ENCODE results near the gene ATP9A. TPM values are rescaled to one million over a fixed set of nuclear protein-coding genes. Genes with fewer than 3 reads are reported as not detected.

The ATP9A gene
- total and polyA plus RNA-seq, 2 donors (not counting 3 experiments of a cell fraction or from before 2014, with no cell fraction given), result 20.9 to 41.5 TPM

DNA sequence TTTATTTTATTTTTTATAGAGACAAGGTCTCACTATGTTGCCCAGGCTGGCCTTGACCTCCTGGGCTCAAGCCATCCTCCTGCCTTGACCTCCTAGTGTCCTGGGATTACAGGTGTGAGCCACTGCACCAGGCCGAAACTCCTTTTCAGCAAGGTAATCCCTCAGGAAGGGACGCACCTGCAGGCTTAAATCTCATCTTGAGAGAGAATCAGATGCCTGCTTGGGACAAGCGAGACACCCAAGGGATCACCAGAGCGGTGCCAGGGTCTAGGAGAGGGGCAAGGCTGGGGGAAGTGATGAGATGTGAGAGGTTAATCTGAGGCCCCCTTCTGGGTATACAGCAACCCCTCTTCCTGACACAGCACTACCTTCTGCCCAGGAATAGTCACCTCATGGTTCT is 4.0 kb upstream of the ATP9A start:
- dilution Hi-C loops (cut with MboI; ENCODE audit: extremely low pct_ligation_motif_present, low sequenced_read_pairs) (no loop called here), intact Hi-C loops (cut with micrococcal nuclease) (no loop called here)
- no peak overlapping the region for H3K9ac ChIP-seq (replicated peaks; ENCODE audit: extremely low read depth, insufficient read depth, low read length)
- no peaks in the 10 kb centered on the region for H3K27me3 ChIP-seq (ENCODE audit: control insufficient read depth in 2 of 2, insufficient read depth in 2 of 2, low read length in 2 of 2)
- H3K27ac ChIP-seq (ENCODE audit: insufficient read depth, low read depth, low read length), result no peak overlapping the region
- no peak for TF ChIP-seq MYC (IDR thresholded peaks at IDR 0.05; ENCODE audit: low read depth, low read length)
- TF ChIP-seq, protein P1, sequence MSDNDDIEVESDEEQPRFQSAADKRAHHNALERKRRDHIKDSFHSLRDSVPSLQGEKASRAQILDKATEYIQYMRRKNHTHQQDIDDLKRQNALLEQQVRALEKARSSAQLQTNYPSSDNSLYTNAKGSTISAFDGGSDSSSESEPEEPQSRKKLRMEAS (IDR thresholded peaks at IDR 0.05; ENCODE audit: insufficient read depth, insufficient read length), result no peak
- no peak for TF ChIP-seq JUN (IDR thresholded peaks at IDR 0.05; ENCODE audit: borderline replicate concordance, insufficient read depth, insufficient read length, low read depth)
- no peak for TF ChIP-seq POLR2AphosphoS5 (IDR thresholded peaks at IDR 0.05; ENCODE audit: insufficient read depth, low read depth, low read length)
- no peak for TF ChIP-seq EZH2 (IDR thresholded peaks at IDR 0.05; ENCODE audit: borderline replicate concordance, low read depth, low read length, severe bottlenecking)
- TF ChIP-seq POLR2A (IDR thresholded peaks at IDR 0.05; ENCODE audit: low read depth, low read length), result no peak
- no peak for TF ChIP-seq GATA2 (IDR thresholded peaks at IDR 0.05; ENCODE audit: insufficient read depth, insufficient read length, low read depth, low read length)
- TF ChIP-seq, protein P2, sequence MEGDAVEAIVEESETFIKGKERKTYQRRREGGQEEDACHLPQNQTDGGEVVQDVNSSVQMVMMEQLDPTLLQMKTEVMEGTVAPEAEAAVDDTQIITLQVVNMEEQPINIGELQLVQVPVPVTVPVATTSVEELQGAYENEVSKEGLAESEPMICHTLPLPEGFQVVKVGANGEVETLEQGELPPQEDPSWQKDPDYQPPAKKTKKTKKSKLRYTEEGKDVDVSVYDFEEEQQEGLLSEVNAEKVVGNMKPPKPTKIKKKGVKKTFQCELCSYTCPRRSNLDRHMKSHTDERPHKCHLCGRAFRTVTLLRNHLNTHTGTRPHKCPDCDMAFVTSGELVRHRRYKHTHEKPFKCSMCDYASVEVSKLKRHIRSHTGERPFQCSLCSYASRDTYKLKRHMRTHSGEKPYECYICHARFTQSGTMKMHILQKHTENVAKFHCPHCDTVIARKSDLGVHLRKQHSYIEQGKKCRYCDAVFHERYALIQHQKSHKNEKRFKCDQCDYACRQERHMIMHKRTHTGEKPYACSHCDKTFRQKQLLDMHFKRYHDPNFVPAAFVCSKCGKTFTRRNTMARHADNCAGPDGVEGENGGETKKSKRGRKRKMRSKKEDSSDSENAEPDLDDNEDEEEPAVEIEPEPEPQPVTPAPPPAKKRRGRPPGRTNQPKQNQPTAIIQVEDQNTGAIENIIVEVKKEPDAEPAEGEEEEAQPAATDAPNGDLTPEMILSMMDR (IDR thresholded peaks at IDR 0.05; ENCODE audit: extremely low read depth in 1 of 2, insufficient read depth in 1 of 2, low read depth in 1 of 2, low read length in 2 of 2), result no peak
- TF ChIP-seq FOS (IDR thresholded peaks at IDR 0.05; ENCODE audit: borderline replicate concordance, insufficient read depth, low read length), result no peak
- H2AFZ ChIP-seq (ENCODE audit: low read depth, low read length), result no peak overlapping the region
- no peaks in the 10 kb centered on the region for H3K4me1 ChIP-seq (ENCODE audit: control insufficient read depth, extremely low read depth, insufficient read depth, low read length)
- DNase-seq (ENCODE audit: low read depth, low spot score) (no peak), FAIRE-seq (no peak)
- H3K9me1 ChIP-seq (replicated peaks; ENCODE audit: control insufficient read depth, extremely low read depth, insufficient read depth, low read length), result no peaks in the 10 kb centered on the region
- no peaks in the 10 kb centered on the region for H4K20me1 ChIP-seq (replicated peaks; ENCODE audit: control insufficient read depth, extremely low read depth, insufficient read depth, low read length)
- no peak overlapping the region for H3K4me3 ChIP-seq (replicated peaks in 1 of 3; ENCODE audit: insufficient read depth in 1 of 3, low read depth in 1 of 3, low read length in 3 of 3)
- BruUV-seq (replicated peaks), result no TSS peak
- ChIA-PET CTCF (no interaction called here), POLR2A (no interaction called here)
- no peak overlapping the region for H3K4me2 ChIP-seq (ENCODE audit: insufficient read depth, low read length)
- H3K36me3 ChIP-seq (ENCODE audit: control insufficient read depth in 2 of 2, extremely low read depth in 1 of 2, insufficient read depth in 2 of 2, low read length in 2 of 2), result no peaks in the 10 kb centered on the region
- no peaks in the 10 kb centered on the region for H3K79me2 ChIP-seq (ENCODE audit: control insufficient read depth, insufficient read depth, low read length)
- no peaks in the 10 kb centered on the region for H3K9me3 ChIP-seq (replicated peaks; ENCODE audit: control insufficient read depth, insufficient read depth, low read length)
